Measurements from ENCODE around the gene HMGXB4.

DNA sequence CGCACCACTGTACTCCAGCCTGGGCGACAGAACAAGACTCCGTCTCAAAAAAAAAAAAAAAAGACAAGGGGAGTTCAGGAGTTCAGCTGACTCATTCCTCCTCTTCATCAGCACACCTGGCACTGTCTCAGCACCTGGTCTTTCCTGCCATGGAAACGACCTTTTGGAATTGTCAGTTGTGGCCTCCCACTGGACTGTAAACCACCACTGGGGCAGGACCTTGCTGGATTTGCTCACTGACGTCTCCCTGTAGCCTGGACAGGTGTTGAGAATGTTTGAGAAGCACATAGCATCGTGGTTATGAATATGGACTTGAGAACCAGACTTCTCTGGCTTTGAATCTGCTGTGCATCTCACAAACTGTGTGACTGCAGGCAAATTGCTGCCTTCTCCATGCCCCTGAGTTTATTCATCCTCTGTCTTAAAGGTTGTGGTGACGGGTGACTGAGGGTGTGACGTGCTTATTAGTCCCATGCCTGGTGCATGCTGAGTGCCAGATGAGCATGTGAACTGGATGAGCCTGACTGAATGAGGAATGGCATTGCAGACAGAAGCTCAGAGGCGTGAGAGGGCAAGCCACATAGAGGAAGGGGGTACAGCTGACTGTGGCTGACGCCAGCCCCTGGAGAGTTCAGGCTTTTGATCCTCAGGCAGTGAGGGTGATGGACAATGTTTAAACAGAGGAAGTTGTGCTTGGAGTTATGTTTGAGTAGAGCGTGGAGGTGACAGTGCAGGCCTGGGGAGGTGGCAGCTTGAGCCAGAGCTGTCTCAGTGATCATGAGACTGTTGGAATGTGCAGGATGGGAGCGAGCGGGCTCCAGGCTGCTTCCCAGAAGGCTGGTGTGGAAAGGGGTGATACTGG lies 55.1 kb downstream of the HMGXB4 start:
- TF ChIP-seq, protein P1, sequence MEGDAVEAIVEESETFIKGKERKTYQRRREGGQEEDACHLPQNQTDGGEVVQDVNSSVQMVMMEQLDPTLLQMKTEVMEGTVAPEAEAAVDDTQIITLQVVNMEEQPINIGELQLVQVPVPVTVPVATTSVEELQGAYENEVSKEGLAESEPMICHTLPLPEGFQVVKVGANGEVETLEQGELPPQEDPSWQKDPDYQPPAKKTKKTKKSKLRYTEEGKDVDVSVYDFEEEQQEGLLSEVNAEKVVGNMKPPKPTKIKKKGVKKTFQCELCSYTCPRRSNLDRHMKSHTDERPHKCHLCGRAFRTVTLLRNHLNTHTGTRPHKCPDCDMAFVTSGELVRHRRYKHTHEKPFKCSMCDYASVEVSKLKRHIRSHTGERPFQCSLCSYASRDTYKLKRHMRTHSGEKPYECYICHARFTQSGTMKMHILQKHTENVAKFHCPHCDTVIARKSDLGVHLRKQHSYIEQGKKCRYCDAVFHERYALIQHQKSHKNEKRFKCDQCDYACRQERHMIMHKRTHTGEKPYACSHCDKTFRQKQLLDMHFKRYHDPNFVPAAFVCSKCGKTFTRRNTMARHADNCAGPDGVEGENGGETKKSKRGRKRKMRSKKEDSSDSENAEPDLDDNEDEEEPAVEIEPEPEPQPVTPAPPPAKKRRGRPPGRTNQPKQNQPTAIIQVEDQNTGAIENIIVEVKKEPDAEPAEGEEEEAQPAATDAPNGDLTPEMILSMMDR (IDR thresholded peaks at IDR 0.05), result no peak
- TF ChIP-seq POLR2A (IDR thresholded peaks at IDR 0.05) (no peak), EP300 (IDR thresholded peaks at IDR 0.05) (no peak)
